B cell (primary cell): ENCODE data around the gene DPPA3. TPM values are rescaled to one million over a fixed set of nuclear protein-coding genes. Genes with fewer than 3 reads are reported as not detected.
A peak's percentile ranks its signal among the peaks of the same experiment; 100 is the strongest.

Experiments used
- ATAC-seq: fragments of 200-7000 bp; cut with Tn5 transposase; one replicate; pipeline ENCODE4 v1.10.0; 2021; ENCODE audit warnings: low read depth, mild to moderate bottlenecking, moderate number of reproducible peaks, moderate library complexity
- CTCF ChIA-PET: fragments of 350-600 bp; sonication (Branson Sonifier 250); formaldehyde crosslinking; loops from one replicate; lab custom pipeline; 2021; ENCODE audit warnings: antibody characterized with exemption, inconsistent platforms; lab: Charles Lee
- POLR2A ChIA-PET: fragments of 350-600 bp; sonication (Branson Sonifier 250); formaldehyde crosslinking; loops from one replicate; lab custom pipeline; 2021; ENCODE audit warnings: antibody characterized with exemption; lab: Charles Lee
- DNase-seq: peaks from one replicate; pipeline ENCODE4 v3.0.0; 2013
- H2AFZ ChIP-seq: 2 replicates; pipeline ENCODE4 v1.6.1; 2012; ENCODE audit warnings: mild to moderate bottlenecking, low read depth, low read length; ENCODE audit not compliant: insufficient read depth, poor library complexity, severe bottlenecking
- H3K27ac ChIP-seq, 2 donors: 1 replicate in 1 of 2; 2 replicates in 1 of 2; pipeline ENCODE4 v1.5.1; 2012 to 2013; ENCODE audit warnings: low read length in 2 of 2, mild to moderate bottlenecking in 2 of 2, moderate library complexity in 1 of 2
- H3K27me3 ChIP-seq, 4 experiments: fragments of 200-600 bp in 1 of 4; sonication (generic) in 1 of 4; replicated peaks in 1 of 4; 1 replicate in 2 of 4; 2 replicates in 2 of 4; pipeline versions ENCODE4 v1.6.1 to v1.7.0; 2013 to 2016; ENCODE audit warnings: low read length in 3 of 4, mild to moderate bottlenecking in 2 of 4, mixed read lengths in 1 of 4, moderate library complexity in 1 of 4; ENCODE audit not compliant: insufficient read depth in 4 of 4, control insufficient read depth in 3 of 4; ENCODE audit errors: control extremely low read depth in 1 of 4
- H3K36me3 ChIP-seq, 2 experiments: replicated peaks in 1 of 2; 1 replicate in 1 of 2; 2 replicates in 1 of 2; pipeline versions ENCODE4 v1.6.1 to v1.7.1; 2013; ENCODE audit warnings: low read length in 1 of 2; ENCODE audit not compliant: insufficient read depth in 2 of 2, control insufficient read depth in 1 of 2; ENCODE audit errors: control extremely low read depth in 1 of 2, extremely low read depth in 1 of 2
- H3K4me1 ChIP-seq, 2 donors: fragments of 200-600 bp in 1 of 2; sonication (generic) in 1 of 2; 1 replicate in 1 of 2; 2 replicates in 1 of 2; pipeline versions ENCODE4 v1.5.1 to v1.6.1; 2013 to 2017; ENCODE audit warnings: low read length in 2 of 2; ENCODE audit not compliant: control insufficient read depth in 2 of 2, insufficient read depth in 2 of 2
- H3K4me2 ChIP-seq: replicated peaks from 2 replicates; pipeline ENCODE3; 2012; ENCODE audit warnings: mild to moderate bottlenecking, low read depth, low read length; ENCODE audit not compliant: poor library complexity, severe bottlenecking
- H3K4me3 ChIP-seq, 5 experiments: fragments of 200-600 bp in 1 of 5; sonication (generic) in 1 of 5; 1 replicate in 3 of 5; 2 replicates in 2 of 5; pipeline versions ENCODE4 v1.5.1 to v1.7.0; 2011 to 2016; ENCODE audit warnings: low read length in 4 of 5, mild to moderate bottlenecking in 4 of 5, low read depth in 2 of 5, control low read depth in 1 of 5, moderate library complexity in 1 of 5; ENCODE audit not compliant: insufficient read depth in 1 of 5; ENCODE audit errors: control extremely low read depth in 1 of 5, extremely low read depth in 1 of 5
- H3K79me2 ChIP-seq: fragments of 200-600 bp; sonication (generic); one replicate; pipeline ENCODE4 v1.6.0; 2016; ENCODE audit warnings: low read length; ENCODE audit not compliant: control insufficient read depth, insufficient read depth
- H3K9ac ChIP-seq: fragments of 200-600 bp; sonication (generic); 2 replicates; pipeline ENCODE4 v1.6.1; 2017; ENCODE audit warnings: mild to moderate bottlenecking, low read length, moderate library complexity
- H3K9me3 ChIP-seq, 3 donors: one replicate each; pipeline versions ENCODE4 v1.6.1 to v1.7.1; 2013; ENCODE audit warnings: low read length in 2 of 3; ENCODE audit not compliant: control insufficient read depth in 2 of 3, insufficient read depth in 1 of 3; ENCODE audit errors: control extremely low read depth in 1 of 3
- H4K20me1 ChIP-seq: 2 replicates; pipeline ENCODE4 v1.6.0; 2012; ENCODE audit warnings: mild to moderate bottlenecking, low read length; ENCODE audit not compliant: insufficient read depth, control insufficient read depth, poor library complexity, severe bottlenecking
- H3K27ac Mint-ChIP-seq: one replicate; pipeline ENCODE4 v1.8.0; 2021; ENCODE audit warnings: mixed read lengths
- H3K27me3 Mint-ChIP-seq: one replicate; pipeline ENCODE4 v1.8.0; 2021; ENCODE audit warnings: mixed read lengths
- H3K4me1 Mint-ChIP-seq: one replicate; pipeline ENCODE4 v1.8.0; 2021; ENCODE audit warnings: mixed read lengths
- H3K4me3 Mint-ChIP-seq: one replicate; pipeline ENCODE4 v1.8.0; 2021; ENCODE audit warnings: mixed read lengths
- H3K9me3 Mint-ChIP-seq: one replicate; pipeline ENCODE4 v1.8.0; 2022; ENCODE audit warnings: mixed read lengths; ENCODE audit not compliant: insufficient read depth
- CTCF ChIP-seq: fragments of 200-600 bp; IDR thresholded peaks from one replicate; pipeline ENCODE4 v1.8.0; 2022; ENCODE audit warnings: antibody characterized with exemption, mild to moderate bottlenecking
- EZH2 ChIP-seq: IDR thresholded peaks from 2 replicates; pipeline ENCODE4 v1.6.1; 2012; ENCODE audit warnings: borderline replicate concordance, low read depth, mild to moderate bottlenecking, moderate library complexity, low read length; ENCODE audit not compliant: insufficient read depth, poor library complexity, severe bottlenecking
- WGBS: methylation state at CpG from one replicate; pipeline ENCODE4 v1.1.5; 2013; ENCODE audit warnings: missing lambda C conversion rate; ENCODE audit not compliant: insufficient coverage; 5-methylcytosine and 5-hydroxymethylcytosine counted together
- intact Hi-C: fragments of 100-400 bp; cut with micrococcal nuclease; formaldehyde crosslinking; loops from one replicate; pipeline ENCODE4 v1.10.0; 2022
- polyA plus RNA-seq: library from polyadenylated mRNA; depleted of rRNA; stranded (reverse); fragments of >200 nt; gene quantifications from 2 replicates; pipeline ENCODE4 v1.2.3, GENCODE V29; 2012
- total RNA-seq, 2 donors: library from RNA; stranded (reverse); fragments of 120-200 nt in 1 of 2; gene quantifications; 1 replicate in 1 of 2; 2 replicates in 1 of 2; pipeline versions ENCODE4 v1.2.3 to v1.2.4, GENCODE V29; 2013 to 2022

The DPPA3 gene
- total and polyA plus RNA-seq, 2 donors (not counting 1 experiment from before 2014, with no cell fraction given): not detected

DNA sequence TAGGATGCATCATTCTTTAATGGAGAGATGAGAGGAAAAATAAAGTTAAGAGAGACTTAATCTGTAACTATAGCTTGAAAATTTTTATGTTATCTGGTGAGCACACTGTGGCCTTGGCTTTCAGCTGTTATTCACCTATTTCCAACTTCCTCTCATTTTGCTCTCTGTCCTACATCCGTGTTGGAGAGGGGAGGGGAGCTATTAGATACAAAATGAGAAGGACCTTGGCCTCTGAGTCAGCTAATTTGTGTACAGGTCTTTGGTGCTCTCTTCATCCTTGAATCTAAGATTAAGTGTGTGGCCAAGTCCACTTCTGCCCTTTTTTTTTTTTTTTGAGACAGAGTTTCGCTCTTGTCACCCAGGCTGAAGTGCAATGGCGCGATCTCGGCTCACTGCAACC is 44.6 kb upstream of the DPPA3 start:
- TF ChIP-seq EZH2 (no peak), CTCF (no peak)
- no peak overlapping the region for H3K4me2 ChIP-seq

GRCh38 chr12:7667125-7667524 is 44.1 kb upstream of the DPPA3 start:
- intact Hi-C loops: no loop called here
- no peaks in the 10 kb centered on the region for H3K79me2 ChIP-seq
- 77% methylated on average over 2 of the region's 4 CpGs for WGBS
- no peaks in the 10 kb centered on the region for H3K9me3 Mint-ChIP-seq
- no peak overlapping the region for H3K9ac ChIP-seq
- H3K27ac Mint-ChIP-seq: no peak overlapping the region
- POLR2A ChIA-PET: no interaction called here
- H3K4me2 ChIP-seq: no peak overlapping the region
- no peak overlapping the region for H2AFZ ChIP-seq
- no peaks in the 10 kb centered on the region for H3K9me3 ChIP-seq
- no peaks in the 10 kb centered on the region for H3K4me1 ChIP-seq
- H3K27me3 ChIP-seq: no peaks in the 10 kb centered on the region
- DNase-seq: no peak
- H3K4me3 ChIP-seq: no peak overlapping the region
- CTCF ChIA-PET: no interaction called here
- H3K27me3 Mint-ChIP-seq: no peaks in the 10 kb centered on the region
- H4K20me1 ChIP-seq: no peaks in the 10 kb centered on the region
- H3K4me1 Mint-ChIP-seq: no peaks in the 10 kb centered on the region
- no peak overlapping the region for H3K27ac ChIP-seq
- no peak for ATAC-seq
- H3K4me3 Mint-ChIP-seq: no peak overlapping the region
- H3K36me3 ChIP-seq: no peaks in the 10 kb centered on the region
- TF ChIP-seq CTCF: peak; percentile 13
- TF ChIP-seq EZH2: no peak

More for the DNA sequence above, 44.6 kb upstream of the DPPA3 start:
- Mint-ChIP-seq H3K9me3 (no peaks in the 10 kb centered on the region), H3K27me3 (no peaks in the 10 kb centered on the region), H3K27ac (no peak overlapping the region), H3K4me3 (no peak overlapping the region), H3K4me1 (no peaks in the 10 kb centered on the region)
- Histone ChIP-seq H3K79me2 (no peaks in the 10 kb centered on the region), H2AFZ (no peak overlapping the region), H3K4me3 (no peak overlapping the region), H3K27me3 (no peaks in the 10 kb centered on the region), H3K36me3 (no peaks in the 10 kb centered on the region), H4K20me1 (no peaks in the 10 kb centered on the region), H3K27ac (no peak overlapping the region), H3K9ac (no peak overlapping the region), H3K4me1 (no peaks in the 10 kb centered on the region), H3K9me3 (no peaks in the 10 kb centered on the region)
- intact Hi-C loops: no loop called here
- no peak for ATAC-seq
- WGBS: 40% methylated on average over 1 of the region's 5 CpGs
- ChIA-PET CTCF (interaction anchor here (0.7 kb wide), 1 partner anchor 8 kb away, joined by 3 read pairs; no protein-coding TSS in a partner anchor), POLR2A (no interaction called here)
- no peak for DNase-seq
